GM21529 (cell line): ENCODE measurements around the gene DOC2A.
"Not testable (repeated sequence)": the region's sequence is repeated elsewhere in the genome, so short reads cannot be mapped to it uniquely, and the experiment has no call there.

ENCODE experiments used
- ATAC-seq: cut with Tn5 transposase; IDR thresholded peaks from one replicate; pipeline ENCODE4 v1.9.1; 2021; ENCODE audit not compliant: unreplicated experiment

Gene DOC2A

DNA sequence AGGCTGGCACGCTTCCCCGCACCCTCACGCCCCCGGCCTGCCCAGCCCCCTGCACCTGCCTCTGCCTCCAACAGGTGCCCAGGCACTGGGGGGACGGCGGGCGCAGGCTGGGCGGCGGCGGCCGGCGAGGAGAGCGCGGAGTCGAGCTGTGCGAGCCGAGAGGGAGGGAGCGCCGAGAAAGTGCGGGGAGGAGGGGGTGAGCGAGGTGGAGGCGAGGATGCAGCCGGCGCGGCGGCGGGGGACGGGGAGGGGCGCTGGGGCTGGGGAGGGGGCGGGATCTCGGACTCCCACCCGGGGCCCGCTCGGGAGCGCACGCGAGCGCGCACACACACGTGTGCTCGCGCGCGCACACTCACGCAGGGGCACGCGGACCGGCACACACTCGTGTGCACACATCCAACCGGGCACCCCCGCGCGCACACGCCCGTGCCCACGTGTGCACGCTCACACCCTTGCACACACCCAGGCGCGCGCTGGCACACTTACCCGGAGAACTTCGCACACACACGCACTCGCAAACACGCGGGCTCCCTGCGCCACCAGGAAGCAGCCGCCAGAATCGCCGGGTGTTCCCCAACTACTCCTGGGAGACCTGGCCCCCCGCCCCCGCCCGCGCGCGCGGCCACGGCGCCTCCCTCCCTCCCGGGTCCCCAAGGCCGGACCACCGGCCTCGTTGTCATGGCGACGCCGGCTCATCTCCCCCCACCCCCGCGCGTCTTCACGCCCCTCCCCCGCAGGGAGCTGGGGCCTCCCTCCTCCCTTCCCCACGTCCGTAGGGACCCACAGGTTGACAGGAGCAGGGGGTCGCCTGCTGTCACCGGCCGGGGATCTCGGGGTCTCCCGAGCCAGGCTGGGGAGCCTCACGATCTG lies at the start of gene DOC2A:
Gene DOC2A (minus strand): TSS at position 184 of the 870 bp plus-strand sequence. CDS start 805 bp downstream, outside the sequence.
- ATAC-seq = no peak

DNA sequence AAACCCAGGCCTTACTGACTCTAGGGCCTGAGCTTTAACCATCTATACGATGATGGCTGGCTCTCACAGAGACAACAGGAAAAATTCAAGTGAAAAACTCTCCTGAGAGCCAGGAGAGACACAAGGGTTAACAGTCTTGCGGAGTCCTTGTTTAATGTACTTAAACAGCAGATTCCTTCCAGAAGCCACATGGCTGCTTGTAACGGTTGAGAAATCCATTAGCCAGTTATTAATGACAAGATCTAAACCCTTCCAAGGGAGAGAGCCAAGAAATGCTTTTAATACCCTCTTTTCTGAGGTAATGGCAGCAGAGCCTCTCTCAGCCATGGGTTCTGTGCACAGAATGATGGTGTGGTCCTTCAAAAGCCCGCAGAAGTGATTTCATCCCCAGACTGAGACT lies 49.5 kb upstream of the DOC2A start:
- no peak for ATAC-seq

GRCh38 chr16:30054959-30055553 lies 44.2 kb upstream of the DOC2A start:
- no peak for ATAC-seq

- ATAC-seq = no peak
Observed at GRCh38 chr16:30054451-30054850, 43.6 kb upstream of the DOC2A start.

- no peak for ATAC-seq
Observed at GRCh38 chr16:30053376-30054015, 42.7 kb upstream of the DOC2A start.

DNA sequence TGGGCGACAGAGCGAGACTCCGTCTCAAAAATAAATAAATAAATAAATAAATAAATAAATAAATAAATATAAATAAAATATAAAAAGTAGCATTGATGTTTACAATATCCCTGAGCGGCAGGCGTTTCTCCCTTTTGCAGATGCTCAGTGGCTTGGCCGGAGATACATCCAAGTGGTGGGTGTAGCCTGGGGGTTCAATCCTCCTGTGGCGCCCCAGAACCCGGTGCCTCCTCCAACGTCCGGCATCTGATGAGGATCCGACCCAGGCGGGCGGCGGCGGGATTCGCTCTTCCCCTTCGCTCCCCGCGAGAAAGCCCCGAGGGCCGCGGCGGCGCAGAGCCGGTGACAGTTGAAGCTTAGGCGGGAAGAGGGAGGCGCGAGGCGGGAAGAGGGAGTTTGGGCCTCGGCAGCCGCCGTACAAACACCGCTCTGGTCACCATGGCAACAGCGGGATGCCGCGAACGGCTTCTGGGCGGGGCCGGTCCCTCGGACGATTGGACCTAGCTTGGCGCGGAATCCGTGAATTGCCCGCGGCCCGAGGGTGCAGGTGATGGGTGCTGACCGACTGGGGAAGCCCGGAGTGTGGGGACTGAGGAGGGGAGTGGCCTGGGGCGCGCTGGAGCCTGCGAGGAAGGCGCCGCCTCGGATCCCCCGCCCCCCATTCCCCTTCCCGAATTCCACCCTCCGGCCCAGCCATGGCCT lies 42.0 kb upstream of the DOC2A start:
- ATAC-seq = no peak

- no peak for ATAC-seq
Observed at GRCh38 chr16:30051518-30051917, 40.7 kb upstream of the DOC2A start.

DNA sequence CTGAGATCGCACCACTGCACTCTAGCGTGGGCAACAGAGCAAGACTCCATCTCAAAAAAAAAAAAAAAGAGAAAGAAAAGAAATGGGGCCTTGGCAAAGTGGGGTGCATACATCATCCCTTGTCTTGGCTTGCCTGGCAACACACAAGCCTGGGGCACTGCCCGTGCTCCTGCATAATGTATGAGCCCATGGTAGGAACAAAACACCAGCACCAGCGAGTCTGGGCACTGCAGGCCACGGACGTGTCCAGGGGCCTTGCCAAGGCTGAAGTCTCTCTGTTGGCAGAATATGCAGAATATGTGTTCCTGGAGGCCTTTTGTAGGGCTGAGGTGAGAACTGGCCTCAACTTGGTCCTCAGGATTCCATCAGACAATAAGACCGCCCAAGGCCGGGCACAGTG lies 39.0 kb upstream of the DOC2A start:
- ATAC-seq = no peak

DNA sequence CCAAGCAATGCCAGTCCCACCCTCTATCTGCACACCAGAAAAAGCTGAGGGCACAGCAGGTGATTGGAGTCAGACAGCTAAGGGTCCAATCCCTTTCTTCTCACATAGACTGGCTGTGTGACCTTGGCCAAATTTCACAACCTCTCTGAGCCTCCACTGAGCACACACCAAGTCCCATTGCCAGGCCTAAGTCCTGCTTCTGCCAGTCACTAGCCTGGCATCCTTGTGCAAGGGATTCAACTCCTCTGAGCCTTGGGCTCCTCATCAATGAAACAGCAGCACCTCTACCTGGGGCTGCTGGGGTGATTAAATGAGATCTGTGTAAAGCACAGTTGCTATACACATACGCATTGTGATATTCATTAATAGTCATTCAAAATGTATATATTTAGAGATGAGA lies 35.8 kb upstream of the DOC2A start:
- ATAC-seq = no peak

DNA sequence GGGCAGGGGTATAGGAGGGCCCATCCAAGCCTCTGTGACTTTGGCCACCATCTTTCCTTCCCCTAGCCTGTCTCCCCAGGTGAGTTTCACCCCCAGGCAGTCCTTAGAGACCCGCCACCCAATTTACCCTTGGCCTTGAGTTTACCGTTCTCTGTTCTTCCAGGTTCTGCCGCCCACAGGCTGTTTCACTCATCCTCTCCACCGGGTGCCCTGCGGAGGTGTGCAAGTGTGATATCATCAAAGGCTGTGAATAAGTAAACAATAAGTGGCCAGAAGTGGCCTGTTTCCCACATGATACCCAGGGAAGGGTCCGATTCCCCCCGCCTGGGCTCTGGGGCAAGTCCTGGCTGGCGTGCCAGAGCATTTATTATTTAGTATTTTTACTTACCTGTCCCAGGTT lies 35.4 kb upstream of the DOC2A start:
- no peak for ATAC-seq

- ATAC-seq = no peak
Observed at GRCh38 chr16:30041841-30042240, 31.0 kb upstream of the DOC2A start.

- not testable (repeated sequence) for ATAC-seq
Observed at GRCh38 chr16:30040690-30041089, 29.9 kb upstream of the DOC2A start.

GRCh38 chr16:30040221-30040620 lies 29.4 kb upstream of the DOC2A start:
- no peak for ATAC-seq

DNA sequence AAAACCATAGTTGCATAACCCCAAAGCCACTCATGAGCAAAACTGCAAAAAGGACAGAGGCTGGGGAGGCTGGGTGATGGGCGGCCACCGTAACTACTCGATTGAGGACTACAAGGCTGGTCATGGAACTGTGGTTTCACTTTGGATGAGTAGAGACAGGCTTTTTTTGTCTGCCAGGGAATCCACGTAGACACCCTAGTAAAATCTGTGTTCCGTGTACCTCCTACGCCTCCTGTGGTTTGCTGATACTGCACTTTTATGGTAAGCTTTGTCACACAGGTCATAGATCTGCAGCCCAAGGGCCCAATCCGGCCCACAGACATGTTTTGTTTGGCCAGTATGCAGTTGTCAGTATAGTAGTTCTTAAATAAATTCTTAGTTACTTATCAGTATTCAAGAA lies 22.4 kb upstream of the DOC2A start:
- ATAC-seq = no peak

DNA sequence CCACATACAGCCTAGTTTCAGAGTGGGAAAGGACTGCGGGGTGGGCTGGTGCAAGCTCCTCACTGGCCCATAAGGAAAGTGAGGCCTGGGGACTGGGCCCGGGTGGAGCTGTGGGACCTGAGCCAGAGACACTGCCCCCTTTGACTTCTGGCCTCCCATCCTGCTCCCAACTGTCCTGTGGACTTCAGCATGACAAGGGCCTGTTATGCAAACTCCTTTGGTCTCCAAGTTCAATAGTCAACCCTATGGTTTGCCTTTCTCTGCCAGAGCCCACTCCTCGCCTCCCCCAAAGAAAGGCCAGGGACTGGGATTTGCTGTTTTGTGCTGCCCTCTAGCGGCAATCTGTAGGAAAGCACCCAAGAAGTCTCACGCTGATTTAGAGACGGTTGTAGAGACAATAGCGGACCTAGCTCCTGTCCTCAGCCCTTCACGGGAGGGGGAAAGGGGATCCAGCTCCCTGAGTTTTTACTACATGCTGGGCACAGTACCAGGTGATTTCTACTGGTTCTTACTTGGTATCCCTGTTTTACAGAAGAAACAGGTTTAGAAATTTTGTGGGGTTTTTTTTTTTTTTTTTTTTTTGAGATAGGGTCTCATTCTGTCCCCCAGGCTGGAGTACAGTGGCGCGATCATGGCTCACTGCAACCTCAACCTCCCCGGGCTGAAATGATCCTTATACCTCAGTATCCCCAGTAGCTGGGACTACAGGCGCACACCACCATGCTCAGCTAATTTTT lies 21.4 kb upstream of the DOC2A start:
- ATAC-seq = no peak

DNA sequence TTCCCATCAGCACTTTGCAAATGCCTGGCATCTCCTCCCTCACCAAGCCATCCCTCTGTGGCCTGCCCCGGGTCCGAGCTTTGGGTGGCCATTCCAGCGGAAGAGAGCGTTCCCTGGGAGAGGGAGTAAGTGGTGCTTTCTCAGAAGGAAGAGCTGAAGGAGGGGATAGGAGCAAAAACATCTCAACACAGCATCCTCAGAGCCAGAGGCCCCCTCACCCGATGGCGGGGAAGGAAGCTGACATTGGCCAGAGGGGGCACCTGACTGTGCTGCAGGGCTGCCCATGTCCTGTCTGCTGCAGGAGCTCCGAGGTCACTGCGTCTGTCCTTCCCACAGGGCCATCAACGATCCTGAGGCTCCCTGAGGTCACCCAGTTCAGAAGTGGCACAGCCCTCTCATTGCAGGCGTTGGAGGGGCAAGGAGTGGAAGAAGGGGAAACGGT lies 20.7 kb upstream of the DOC2A start:
- ATAC-seq = no peak

GRCh38 chr16:30030841-30031413 lies 20.1 kb upstream of the DOC2A start, which contains the start of gene TLCD3B:
Gene TLCD3B (minus strand): TSS chr16:30031271. CDS start chr16:30030527, 744 bp downstream.
- no peak for ATAC-seq

GRCh38 chr16:30030011-30030685 lies 19.3 kb upstream of the DOC2A start:
- ATAC-seq = no peak

- no peak for ATAC-seq
Observed at GRCh38 chr16:30028438-30029076, 17.7 kb upstream of the DOC2A start.
